Measurements from ENCODE around the gene TEAD1. TPM values are rescaled to one million over a fixed set of nuclear protein-coding genes. Genes with fewer than 3 reads are reported as not detected.
A peak's percentile ranks its signal among the peaks of the same experiment; 100 is the strongest.

Gene TEAD1
- total and polyA plus RNA-seq, 7 experiments from 2014 or later, result 0.02 to 0.22 (median 0.07) TPM; not detected in 4

GRCh38 chr11:12678092-12678491 lies 3.9 kb downstream of the TEAD1 start:
- Mint-ChIP-seq H3K27me3 (peaks cover 80 to 83% (median 81%) of the 10 kb centered on the region in 5 donors), H3K4me1 (peaks cover 0 to 25% (median 16%) of the 10 kb centered on the region in 7 donors), H3K9me3 (peaks cover 0 to 31% (median 3%) of the 10 kb centered on the region in 11 donors), H3K36me3 (peaks cover 0 to 7% (median 2%) of the 10 kb centered on the region in 5 donors), H3K27ac (no peak overlapping the region), H3K4me3 (no peak overlapping the region)
- Histone ChIP-seq H3K4me3 (ENCODE audit: low read length) (no peak overlapping the region), H3K4me1 (ENCODE audit: control insufficient read depth in 2 of 2, insufficient read depth in 2 of 2, low read length in 2 of 2) (peaks cover 6 to 8% of the 10 kb centered on the region in 2 donors), H3K9me3 (ENCODE audit: control insufficient read depth in 2 of 3, low read length in 3 of 3) (no peaks in the 10 kb centered on the region), H3K27me3 (ENCODE audit: control insufficient read depth in 2 of 2, insufficient read depth in 2 of 2, low read length in 2 of 2) (peaks cover 5 to 30% of the 10 kb centered on the region in 2 donors), H3K27ac (ENCODE audit: low read depth, low read length) (no peak overlapping the region), H3K36me3 (ENCODE audit: control insufficient read depth in 2 of 3, insufficient read depth in 3 of 3, low read length in 3 of 3) (no peaks in the 10 kb centered on the region)
- intact Hi-C loops (cut with micrococcal nuclease), result loop anchor here (5.0 to 10.0 kb wide), 3 partner anchors 39 to 787 kb away; partner anchors contain the start of gene BTBD10 (in 1 of the 2)
- ChIA-PET POLR2A (no interaction called here), CTCF (no interaction called here)
- DNase-seq (no peak), ATAC-seq (no peak)

- DNase-seq (no peak), ATAC-seq (no peak)
- Mint-ChIP-seq H3K27me3 (peaks cover 82 to 86% (median 83%) of the 10 kb centered on the region in 5 donors), H3K27ac (no peak overlapping the region), H3K36me3 (peaks cover 0 to 7% (median 0%) of the 10 kb centered on the region in 5 donors), H3K9me3 (peaks cover 0 to 27% (median 1%) of the 10 kb centered on the region in 11 donors), H3K4me1 (peaks cover 0 to 18% (median 10%) of the 10 kb centered on the region in 7 donors), H3K4me3 (no peak overlapping the region)
- POLR2A ChIA-PET, result no interaction called here
- Histone ChIP-seq H3K27ac (ENCODE audit: low read depth, low read length) (no peak overlapping the region), H3K4me3 (ENCODE audit: low read length) (no peak overlapping the region), H3K27me3 (ENCODE audit: control insufficient read depth in 2 of 2, insufficient read depth in 2 of 2, low read length in 2 of 2) (peaks cover 5 to 23% of the 10 kb centered on the region in 2 donors), H3K9me3 (ENCODE audit: control insufficient read depth in 2 of 3, low read length in 3 of 3) (no peaks in the 10 kb centered on the region), H3K36me3 (ENCODE audit: control insufficient read depth in 2 of 3, insufficient read depth in 3 of 3, low read length in 3 of 3) (no peaks in the 10 kb centered on the region), H3K4me1 (ENCODE audit: control insufficient read depth in 2 of 2, insufficient read depth in 2 of 2, low read length in 2 of 2) (peaks cover 0 to 4% of the 10 kb centered on the region in 2 donors)
- intact Hi-C loops (cut with micrococcal nuclease), result loop anchor here (5.0 to 10.0 kb wide), 3 partner anchors 38 to 786 kb away; partner anchors contain the start of gene BTBD10 (in 1 of the 2)
- CTCF ChIA-PET, result no interaction called here
These were observed 4.8 kb downstream of the TEAD1 start for GRCh38 chr11:12678991-12679390.

- H3K27ac Mint-ChIP-seq, result no peak overlapping the region
- ChIA-PET CTCF (no interaction called here), POLR2A (no interaction called here)
- H3K9me3 Mint-ChIP-seq, result peaks cover 0 to 27% (median 1%) of the 10 kb centered on the region in 11 donors
- Histone ChIP-seq H3K4me3 (ENCODE audit: low read length) (no peak overlapping the region), H3K27ac (ENCODE audit: low read depth, low read length) (no peak overlapping the region), H3K4me1 (ENCODE audit: control insufficient read depth in 2 of 2, insufficient read depth in 2 of 2, low read length in 2 of 2) (peaks cover 0 to 4% of the 10 kb centered on the region in 2 donors), H3K36me3 (ENCODE audit: control insufficient read depth in 2 of 3, insufficient read depth in 3 of 3, low read length in 3 of 3) (no peaks in the 10 kb centered on the region), H3K27me3 (ENCODE audit: control insufficient read depth in 2 of 2, insufficient read depth in 2 of 2, low read length in 2 of 2) (peaks cover 5 to 23% of the 10 kb centered on the region in 2 donors), H3K9me3 (ENCODE audit: control insufficient read depth in 2 of 3, low read length in 3 of 3) (no peaks in the 10 kb centered on the region)
- intact Hi-C loops (cut with micrococcal nuclease), result loop anchor here (5.0 to 10.0 kb wide), 3 partner anchors 38 to 785 kb away; partner anchors contain the start of gene BTBD10 (in 1 of the 2)
- ATAC-seq (no peak), DNase-seq (no peak)
- peaks cover 0 to 7% (median 0%) of the 10 kb centered on the region in 5 donors for H3K36me3 Mint-ChIP-seq
- peaks cover 85 to 90% (median 86%) of the 10 kb centered on the region in 5 donors for H3K27me3 Mint-ChIP-seq
- H3K4me3 Mint-ChIP-seq, result no peak overlapping the region
- H3K4me1 Mint-ChIP-seq, result peaks cover 0 to 18% (median 10%) of the 10 kb centered on the region in 7 donors
These were observed 5.2 kb downstream of the TEAD1 start for GRCh38 chr11:12679471-12679870.

- ATAC-seq, result no peak
- H3K4me1 Mint-ChIP-seq, result peaks cover 0 to 15% (median 10%) of the 10 kb centered on the region in 7 donors
- H3K27ac Mint-ChIP-seq, result no peak overlapping the region
- peak in 3 of 9 donors; percentile 18 to 32 (median 18) for DNase-seq
- H3K36me3 Mint-ChIP-seq, result peaks cover 0 to 7% (median 0%) of the 10 kb centered on the region in 5 donors
- Histone ChIP-seq H3K4me3 (ENCODE audit: low read length) (no peak overlapping the region), H3K4me1 (ENCODE audit: control insufficient read depth in 2 of 2, insufficient read depth in 2 of 2, low read length in 2 of 2) (peaks cover 0 to 4% of the 10 kb centered on the region in 2 donors), H3K9me3 (ENCODE audit: control insufficient read depth in 2 of 3, low read length in 3 of 3) (no peaks in the 10 kb centered on the region), H3K36me3 (ENCODE audit: control insufficient read depth in 2 of 3, insufficient read depth in 3 of 3, low read length in 3 of 3) (no peaks in the 10 kb centered on the region), H3K27me3 (ENCODE audit: control insufficient read depth in 2 of 2, insufficient read depth in 2 of 2, low read length in 2 of 2) (peaks cover 5 to 21% of the 10 kb centered on the region in 2 donors), H3K27ac (ENCODE audit: low read depth, low read length) (no peak overlapping the region)
- peaks cover 0 to 27% (median 1%) of the 10 kb centered on the region in 11 donors for H3K9me3 Mint-ChIP-seq
- POLR2A ChIA-PET, result no interaction called here
- H3K4me3 Mint-ChIP-seq, result peak overlapping the region in 4 of 10 donors; percentile 1 to 37 (median 12)
- CTCF ChIA-PET, result interaction anchor here (0.6 kb wide), 1 partner anchor 14 kb away, joined by 3 read pairs; no protein-coding TSS in a partner anchor
- intact Hi-C loops (cut with micrococcal nuclease), result no loop called here
- peaks cover 91 to 97% (median 92%) of the 10 kb centered on the region in 5 donors for H3K27me3 Mint-ChIP-seq
These were observed 6.2 kb downstream of the TEAD1 start for GRCh38 chr11:12680246-12680939.

DNA sequence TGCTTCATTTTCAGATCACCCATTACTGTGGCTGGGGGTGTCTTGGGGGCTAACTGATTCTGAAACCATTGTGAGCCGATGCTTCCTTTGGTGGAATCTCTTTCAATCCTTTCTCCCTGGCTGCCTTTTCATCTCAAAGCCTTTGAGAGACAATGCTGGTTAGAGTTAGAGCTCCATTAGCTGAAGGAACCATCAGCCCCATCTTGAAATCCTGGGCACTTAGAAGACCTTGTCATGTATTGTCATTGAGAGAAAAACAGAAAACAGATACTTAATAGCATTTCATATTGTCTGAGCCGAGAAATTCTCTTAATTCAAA lies 6.7 kb downstream of the TEAD1 start:
- H3K27ac ChIP-seq (ENCODE audit: low read depth, low read length), result no peak overlapping the region
- Mint-ChIP-seq H3K27ac (no peak overlapping the region), H3K9me3 (peaks cover 0 to 25% (median 1%) of the 10 kb centered on the region in 11 donors), H3K4me3 (peak overlapping the region in 3 of 10 donors; percentile 1 to 37 (median 20)), H3K36me3 (peaks cover 0 to 7% (median 0%) of the 10 kb centered on the region in 5 donors), H3K27me3 (peaks cover 91 to 96% (median 92%) of the 10 kb centered on the region in 5 donors), H3K4me1 (peaks cover 0 to 10% (median 10%) of the 10 kb centered on the region in 7 donors)
- H3K36me3 ChIP-seq (ENCODE audit: control insufficient read depth in 2 of 3, insufficient read depth in 3 of 3, low read length in 3 of 3), result no peaks in the 10 kb centered on the region
- DNase-seq (no peak), ATAC-seq (no peak)
- ChIA-PET POLR2A (no interaction called here), CTCF (interaction anchor here (0.6 kb wide), 1 partner anchor 14 kb away, joined by 3 read pairs; no protein-coding TSS in a partner anchor)
- intact Hi-C loops (cut with micrococcal nuclease), result no loop called here
- no peak overlapping the region for H3K4me3 ChIP-seq (ENCODE audit: low read length)
- peaks cover 6 to 18% of the 10 kb centered on the region in 2 donors for H3K27me3 ChIP-seq (ENCODE audit: control insufficient read depth in 2 of 2, insufficient read depth in 2 of 2, low read length in 2 of 2)
- H3K4me1 ChIP-seq (ENCODE audit: control insufficient read depth in 2 of 2, insufficient read depth in 2 of 2, low read length in 2 of 2), result peaks cover 0 to 4% of the 10 kb centered on the region in 2 donors
- H3K9me3 ChIP-seq (ENCODE audit: control insufficient read depth in 2 of 3, low read length in 3 of 3), result no peaks in the 10 kb centered on the region

DNA sequence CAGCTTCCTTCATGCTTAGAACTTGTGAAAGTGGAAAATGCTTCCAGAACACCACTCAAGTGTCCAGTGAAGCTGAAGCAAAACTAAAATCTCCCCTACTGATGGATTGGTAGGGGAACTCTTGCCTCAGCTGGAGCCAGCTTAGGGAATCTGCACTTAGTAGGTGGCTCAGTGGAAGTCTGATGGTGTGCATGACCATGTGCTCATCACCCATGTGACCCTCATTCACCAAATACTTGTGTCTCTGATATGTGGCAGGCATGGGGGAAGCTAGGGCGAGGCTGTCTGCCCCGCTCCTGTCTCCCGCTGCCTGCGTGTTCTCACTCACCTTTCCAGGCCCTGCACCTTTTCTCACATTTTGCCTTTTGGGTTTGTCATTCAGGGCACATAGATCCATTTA lies 7.2 kb downstream of the TEAD1 start:
- H3K27ac Mint-ChIP-seq, result peak overlapping the region in 1 of 9 donors; percentile 6
- ChIA-PET POLR2A (no interaction called here), CTCF (interaction anchor here (0.6 kb wide), 1 partner anchor 1803 kb away, joined by 3 read pairs; no protein-coding TSS in a partner anchor)
- DNase-seq (no peak), ATAC-seq (no peak)
- H3K27me3 ChIP-seq (ENCODE audit: control insufficient read depth in 2 of 2, insufficient read depth in 2 of 2, low read length in 2 of 2), result peaks cover 3 to 13% of the 10 kb centered on the region in 2 donors
- H3K36me3 ChIP-seq (ENCODE audit: control insufficient read depth in 2 of 3, insufficient read depth in 3 of 3, low read length in 3 of 3), result no peaks in the 10 kb centered on the region
- no peaks in the 10 kb centered on the region for H3K9me3 ChIP-seq (ENCODE audit: control insufficient read depth in 2 of 3, low read length in 3 of 3)
- peaks cover 0 to 10% (median 10%) of the 10 kb centered on the region in 7 donors for H3K4me1 Mint-ChIP-seq
- H3K4me3 Mint-ChIP-seq, result no peak overlapping the region
- H3K4me1 ChIP-seq (ENCODE audit: control insufficient read depth in 2 of 2, insufficient read depth in 2 of 2, low read length in 2 of 2), result peaks cover 0 to 4% of the 10 kb centered on the region in 2 donors
- H3K4me3 ChIP-seq (ENCODE audit: low read length), result no peak overlapping the region
- peaks cover 86 to 95% (median 89%) of the 10 kb centered on the region in 5 donors for H3K27me3 Mint-ChIP-seq
- H3K9me3 Mint-ChIP-seq, result peaks cover 0 to 20% (median under 1%) of the 10 kb centered on the region in 11 donors
- intact Hi-C loops (cut with micrococcal nuclease), result no loop called here
- no peak overlapping the region for H3K27ac ChIP-seq (ENCODE audit: low read depth, low read length)
- peaks cover 0 to 7% (median 0%) of the 10 kb centered on the region in 5 donors for H3K36me3 Mint-ChIP-seq

All from naive thymus-derived CD4-positive, alpha-beta T cell (primary cell).